DND-41 (cell line): ENCODE results near the gene TNS3.

Source experiments
- ATAC-seq: fragments of 200-7000 bp; cut with Tn5 transposase; 3 replicates; pipeline ENCODE4 v1.9.1; 2021; ENCODE audit warnings: low read depth; ENCODE audit not compliant: insufficient read depth
- DNase-seq: peaks from one replicate; pipeline ENCODE4 v3.0.0-alpha.2; 2020
- H2AFZ ChIP-seq: 2 replicates; pipeline ENCODE4 v1.6.0; 2012; ENCODE audit warnings: low read depth, low read length
- H3K27ac ChIP-seq: 2 replicates; pipeline ENCODE4 v1.5.1; 2012; ENCODE audit warnings: low read length, inconsistent platforms
- H3K27me3 ChIP-seq: fragments of 200-600 bp; sonication (generic); 2 replicates; pipeline ENCODE4 v1.6.0; 2012; ENCODE audit warnings: low read length, mild to moderate bottlenecking, inconsistent platforms; ENCODE audit not compliant: insufficient read depth, poor library complexity
- H3K36me3 ChIP-seq: 2 replicates; pipeline ENCODE4 v1.5.1; 2012; ENCODE audit warnings: low read length, inconsistent platforms; ENCODE audit not compliant: insufficient read depth
- H3K4me1 ChIP-seq: 2 replicates; pipeline ENCODE4 v1.5.1; 2012; ENCODE audit warnings: mild to moderate bottlenecking, low read length; ENCODE audit not compliant: insufficient read depth
- H3K4me2 ChIP-seq: 2 replicates; pipeline ENCODE4 v1.6.0; 2012; ENCODE audit warnings: mild to moderate bottlenecking, moderate library complexity, low read length, inconsistent platforms; ENCODE audit not compliant: insufficient read depth
- H3K4me3 ChIP-seq, 2 experiments: fragments of 200-600 bp in 1 of 2; shearing (Covaris generic) in 1 of 2; 2 replicates each; pipeline ENCODE4 v1.5.1; 2012 to 2016; ENCODE audit warnings: inconsistent platforms in 2 of 2, low read length in 2 of 2, mild to moderate bottlenecking in 2 of 2, low read depth in 1 of 2, moderate library complexity in 1 of 2
- H3K79me2 ChIP-seq: 2 replicates; pipeline ENCODE4 v1.6.0; 2012; ENCODE audit warnings: low read length, inconsistent platforms; ENCODE audit not compliant: insufficient read depth
- H3K9ac ChIP-seq: 2 replicates; pipeline ENCODE4 v1.6.0; 2012; ENCODE audit warnings: low read depth, mild to moderate bottlenecking, inconsistent platforms, low read length, moderate library complexity
- H3K9me3 ChIP-seq: 2 replicates; pipeline ENCODE4 v1.5.1; 2012; ENCODE audit warnings: low read length, moderate library complexity, mild to moderate bottlenecking, inconsistent platforms; ENCODE audit not compliant: insufficient read depth, severe bottlenecking
- H4K20me1 ChIP-seq: 2 replicates; pipeline ENCODE4 v1.6.0; 2012; ENCODE audit warnings: low read length; ENCODE audit not compliant: insufficient read depth
- EZH2 ChIP-seq: IDR thresholded peaks from 3 replicates; pipeline ENCODE4 v1.6.1; 2012; ENCODE audit warnings: borderline replicate concordance, low read depth, mild to moderate bottlenecking, moderate library complexity, low read length, inconsistent platforms; ENCODE audit not compliant: severe bottlenecking
- TF ChIP-seq, protein P1 (sequence below): IDR thresholded peaks from 2 replicates; pipeline ENCODE4 v1.5.1; 2012; ENCODE audit warnings: borderline replicate concordance, low read length, moderate library complexity, mild to moderate bottlenecking; ENCODE audit not compliant: poor library complexity, severe bottlenecking; ENCODE audit errors: extremely low read depth

The TNS3 gene

GRCh38 chr7:47418601-47419309, 163.2 kb downstream of the TNS3 start:
- Histone ChIP-seq H3K36me3 (no peaks in the 10 kb centered on the region), H3K27me3 (no peaks in the 10 kb centered on the region), H3K27ac (no peak overlapping the region), H4K20me1 (no peaks in the 10 kb centered on the region), H3K9ac (no peak overlapping the region), H3K4me3 (no peak overlapping the region), H3K4me2 (no peak overlapping the region), H3K79me2 (no peaks in the 10 kb centered on the region), H2AFZ (no peak overlapping the region), H3K4me1 (no peaks in the 10 kb centered on the region), H3K9me3 (peaks cover 5% of the 10 kb centered on the region)
- DNase-seq = no peak
- no peak for ATAC-seq
- no peak for TF ChIP-seq EZH2
- TF ChIP-seq, protein P1, sequence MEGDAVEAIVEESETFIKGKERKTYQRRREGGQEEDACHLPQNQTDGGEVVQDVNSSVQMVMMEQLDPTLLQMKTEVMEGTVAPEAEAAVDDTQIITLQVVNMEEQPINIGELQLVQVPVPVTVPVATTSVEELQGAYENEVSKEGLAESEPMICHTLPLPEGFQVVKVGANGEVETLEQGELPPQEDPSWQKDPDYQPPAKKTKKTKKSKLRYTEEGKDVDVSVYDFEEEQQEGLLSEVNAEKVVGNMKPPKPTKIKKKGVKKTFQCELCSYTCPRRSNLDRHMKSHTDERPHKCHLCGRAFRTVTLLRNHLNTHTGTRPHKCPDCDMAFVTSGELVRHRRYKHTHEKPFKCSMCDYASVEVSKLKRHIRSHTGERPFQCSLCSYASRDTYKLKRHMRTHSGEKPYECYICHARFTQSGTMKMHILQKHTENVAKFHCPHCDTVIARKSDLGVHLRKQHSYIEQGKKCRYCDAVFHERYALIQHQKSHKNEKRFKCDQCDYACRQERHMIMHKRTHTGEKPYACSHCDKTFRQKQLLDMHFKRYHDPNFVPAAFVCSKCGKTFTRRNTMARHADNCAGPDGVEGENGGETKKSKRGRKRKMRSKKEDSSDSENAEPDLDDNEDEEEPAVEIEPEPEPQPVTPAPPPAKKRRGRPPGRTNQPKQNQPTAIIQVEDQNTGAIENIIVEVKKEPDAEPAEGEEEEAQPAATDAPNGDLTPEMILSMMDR = no peak

DNA sequence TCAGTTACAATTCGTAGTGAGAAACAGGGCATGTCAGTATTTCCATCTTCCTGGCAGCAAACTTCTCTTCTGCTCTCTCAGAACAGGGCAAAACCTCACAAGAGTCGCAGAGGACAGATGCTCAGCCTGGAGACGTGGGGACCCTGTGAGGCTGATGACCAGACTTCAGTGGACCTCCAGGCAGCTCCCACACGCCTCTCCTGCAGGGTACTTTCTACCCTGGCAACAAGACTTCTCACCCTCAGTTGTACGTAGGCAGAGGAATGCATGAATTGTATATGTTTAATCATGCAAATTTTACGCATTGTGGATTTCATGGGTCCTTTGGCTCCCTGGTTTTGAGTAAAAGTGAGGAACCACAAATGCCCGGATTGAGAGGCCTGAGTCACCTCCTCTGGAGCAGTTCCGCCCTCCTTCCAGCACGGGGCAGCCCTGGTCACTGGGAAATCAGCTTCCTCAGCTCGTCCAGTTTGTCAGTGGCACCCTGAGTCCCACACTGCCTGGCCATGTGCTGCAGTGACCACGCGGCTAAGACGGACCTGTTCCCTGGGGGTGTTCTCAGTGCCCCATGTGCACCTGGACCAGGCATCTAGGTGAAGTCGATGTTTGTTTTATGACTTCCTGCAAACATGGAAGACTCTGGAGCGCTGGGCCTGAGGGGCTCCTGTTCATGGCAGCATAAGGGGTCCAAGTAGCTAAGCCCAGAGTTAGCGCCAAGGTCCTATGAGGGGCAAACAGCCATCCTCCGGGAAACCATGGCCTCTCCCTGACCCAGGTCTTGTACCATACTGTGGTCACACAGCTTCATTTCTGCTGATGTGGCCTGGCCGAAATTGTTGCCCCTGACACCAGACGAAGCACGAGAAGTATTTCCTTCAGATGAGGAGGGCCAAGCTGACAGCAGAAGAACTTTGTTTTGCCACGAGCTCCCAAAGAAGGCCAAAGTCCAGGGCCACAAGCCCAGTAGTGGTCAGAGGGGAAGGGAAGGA, 165.1 kb downstream of the TNS3 start:
- Histone ChIP-seq H3K27ac (no peak overlapping the region), H3K9me3 (peaks cover 7% of the 10 kb centered on the region), H3K4me2 (no peak overlapping the region), H4K20me1 (no peaks in the 10 kb centered on the region), H3K4me3 (no peak overlapping the region), H3K36me3 (no peaks in the 10 kb centered on the region), H3K79me2 (no peaks in the 10 kb centered on the region), H3K4me1 (no peaks in the 10 kb centered on the region), H3K27me3 (no peaks in the 10 kb centered on the region), H2AFZ (no peak overlapping the region), H3K9ac (no peak overlapping the region)
- ATAC-seq = no peak
- no peak for DNase-seq
- no peak for TF ChIP-seq EZH2
- TF ChIP-seq, protein P1 = no peak

DNA sequence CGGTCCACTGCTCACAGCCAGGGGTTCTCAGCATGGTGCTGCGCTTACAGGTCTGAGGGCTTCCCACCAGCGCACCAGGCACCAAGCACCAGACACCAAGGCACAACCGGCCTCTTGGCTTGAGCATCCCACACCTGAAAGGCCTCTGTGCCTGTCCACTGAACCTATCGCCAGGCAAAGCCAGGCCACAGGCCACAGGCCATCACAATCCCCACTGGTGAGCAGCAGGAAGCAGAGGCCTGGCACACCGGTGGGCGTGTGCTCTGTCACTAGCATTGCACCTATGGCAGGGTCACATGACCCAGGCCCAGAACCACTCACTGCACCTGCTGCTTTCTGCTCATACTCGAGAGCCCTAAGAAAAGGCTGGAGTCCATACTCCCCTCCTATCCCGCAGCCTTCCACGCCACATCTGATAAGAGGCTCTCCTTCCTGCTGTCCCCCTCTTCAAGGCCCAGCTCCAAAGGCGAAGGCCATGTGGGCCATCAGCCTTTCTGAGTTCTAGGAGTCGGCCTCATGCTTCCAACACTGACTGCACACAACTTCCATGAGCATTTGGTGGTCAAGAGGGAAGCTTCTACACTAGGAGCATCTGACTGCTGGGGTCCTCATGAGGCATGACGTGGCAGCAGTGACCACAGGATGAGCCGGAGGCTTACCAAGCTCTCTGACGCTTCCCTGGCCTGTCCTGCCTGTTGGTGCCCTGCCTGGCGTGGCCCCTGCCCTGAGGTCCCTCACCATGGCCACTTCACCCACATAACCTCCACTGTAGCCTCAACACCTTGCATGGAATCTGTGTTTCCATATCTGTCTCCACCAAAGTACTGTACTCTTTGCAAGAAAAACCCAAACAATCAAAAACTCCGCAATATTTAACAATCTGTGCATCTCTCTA, 166.3 kb downstream of the TNS3 start:
- Histone ChIP-seq H2AFZ (no peak overlapping the region), H3K4me3 (no peak overlapping the region), H4K20me1 (no peaks in the 10 kb centered on the region), H3K27ac (no peak overlapping the region), H3K9ac (no peak overlapping the region), H3K4me2 (no peak overlapping the region), H3K9me3 (peaks cover 7% of the 10 kb centered on the region), H3K4me1 (no peaks in the 10 kb centered on the region), H3K27me3 (no peaks in the 10 kb centered on the region), H3K36me3 (no peaks in the 10 kb centered on the region), H3K79me2 (no peaks in the 10 kb centered on the region)
- TF ChIP-seq, protein P1 = no peak
- TF ChIP-seq EZH2 = no peak
- DNase-seq (no peak), ATAC-seq (no peak)
